ENCODE measurements around the gene ID2.

DNA sequence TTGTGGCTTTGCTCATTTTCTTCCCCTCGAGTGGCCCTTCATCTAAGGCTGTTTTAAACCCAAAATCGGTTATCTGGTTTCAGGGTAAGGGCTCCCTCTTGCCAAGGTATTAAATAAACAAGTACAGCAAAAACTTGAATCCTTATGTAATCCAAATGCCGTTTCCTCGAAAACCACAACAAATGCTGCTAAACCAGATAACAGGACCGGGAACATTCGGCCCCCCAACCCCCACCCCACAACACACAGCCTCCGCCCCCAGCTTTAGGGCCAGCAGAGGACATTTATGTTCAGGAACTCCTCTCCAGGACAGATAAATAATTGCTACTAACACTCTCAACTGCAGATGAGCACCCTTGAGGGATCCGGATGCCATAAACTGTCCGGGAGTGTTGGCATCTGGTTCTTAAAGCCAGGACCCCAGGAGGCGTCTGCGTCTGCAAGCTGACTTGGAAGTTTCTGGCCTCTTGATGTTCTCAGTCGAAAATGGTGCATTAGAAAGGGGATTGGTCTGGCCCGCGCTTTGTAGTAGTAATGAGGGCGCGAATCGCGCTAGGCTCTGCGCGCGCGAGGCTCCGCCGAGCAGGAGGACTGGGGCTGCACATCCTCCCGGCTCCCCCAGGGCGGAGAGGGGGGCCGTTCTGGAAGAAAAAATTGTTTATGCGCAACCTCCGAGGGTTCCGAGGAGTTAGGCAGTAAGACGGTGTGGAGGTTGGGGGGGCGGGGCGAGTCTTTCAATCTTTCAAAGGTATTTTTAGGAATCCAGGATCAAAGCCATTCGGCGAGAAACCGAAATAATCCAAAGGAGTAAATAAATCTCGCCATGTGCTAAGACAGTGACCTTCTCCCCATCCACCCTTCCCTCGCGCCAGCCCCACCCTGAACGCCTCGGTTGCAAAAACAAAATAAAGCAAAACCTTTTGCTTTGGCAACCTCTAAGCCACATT lies 3.9 kb upstream of the ID2 start:
- TF ChIP-seq, protein P1, sequence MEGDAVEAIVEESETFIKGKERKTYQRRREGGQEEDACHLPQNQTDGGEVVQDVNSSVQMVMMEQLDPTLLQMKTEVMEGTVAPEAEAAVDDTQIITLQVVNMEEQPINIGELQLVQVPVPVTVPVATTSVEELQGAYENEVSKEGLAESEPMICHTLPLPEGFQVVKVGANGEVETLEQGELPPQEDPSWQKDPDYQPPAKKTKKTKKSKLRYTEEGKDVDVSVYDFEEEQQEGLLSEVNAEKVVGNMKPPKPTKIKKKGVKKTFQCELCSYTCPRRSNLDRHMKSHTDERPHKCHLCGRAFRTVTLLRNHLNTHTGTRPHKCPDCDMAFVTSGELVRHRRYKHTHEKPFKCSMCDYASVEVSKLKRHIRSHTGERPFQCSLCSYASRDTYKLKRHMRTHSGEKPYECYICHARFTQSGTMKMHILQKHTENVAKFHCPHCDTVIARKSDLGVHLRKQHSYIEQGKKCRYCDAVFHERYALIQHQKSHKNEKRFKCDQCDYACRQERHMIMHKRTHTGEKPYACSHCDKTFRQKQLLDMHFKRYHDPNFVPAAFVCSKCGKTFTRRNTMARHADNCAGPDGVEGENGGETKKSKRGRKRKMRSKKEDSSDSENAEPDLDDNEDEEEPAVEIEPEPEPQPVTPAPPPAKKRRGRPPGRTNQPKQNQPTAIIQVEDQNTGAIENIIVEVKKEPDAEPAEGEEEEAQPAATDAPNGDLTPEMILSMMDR (IDR thresholded peaks at IDR 0.05; ENCODE audit: poor library complexity): no peak
- TF ChIP-seq EZH2phosphoT487 (IDR thresholded peaks at IDR 0.05; ENCODE audit: low read depth, severe bottlenecking, unreplicated experiment): no peak
